Measurements from ENCODE around the gene LRP11.
"Not testable (repeated sequence)": the region's sequence is repeated elsewhere in the genome, so short reads cannot be mapped to it uniquely, and the experiment has no call there.

The LRP11 gene

GRCh38 chr6:149863698-149864577 is at the start of gene LRP11:
Gene LRP11 (minus strand): TSS chr6:149864359. CDS start chr6:149864020, 339 bp downstream.
- Histone ChIP-seq H4K20me1 (ENCODE audit: insufficient read depth, low read length, poor library complexity, severe bottlenecking) (peaks cover 4% of the 10 kb centered on the region), H3K27me3 (ENCODE audit: insufficient read depth, low read length, poor library complexity, severe bottlenecking) (no peaks in the 10 kb centered on the region), H3K4me1 (ENCODE audit: insufficient read depth, low read length, poor library complexity, severe bottlenecking) (peaks cover 54% of the 10 kb centered on the region), H2AFZ (ENCODE audit: low read length) (peak within 1 kb of the TSS; percentile 91), H3K4me3 (ENCODE audit: low read length, poor library complexity, severe bottlenecking) (peak within 1 kb of the TSS; percentile 83), H3K4me2 (ENCODE audit: low read depth, low read length, poor library complexity, severe bottlenecking) (peak within 1 kb of the TSS; percentile 82), H3F3A (ENCODE audit: low read depth) (no peaks in the 10 kb centered on the region), H3K36me3 (ENCODE audit: insufficient read depth, low read length) (no peaks in the 10 kb centered on the region), H3K9ac (ENCODE audit: low read depth, low read length, poor library complexity, severe bottlenecking) (peak within 1 kb of the TSS; percentile 67), H3K9me2 (replicated peaks; ENCODE audit: low read depth, low read length) (no peaks in the 10 kb centered on the region), H3K79me2 (ENCODE audit: insufficient read depth, low read length) (peaks cover 28% of the 10 kb centered on the region), H3K9me3 (ENCODE audit: insufficient read depth, low read depth, low read length) (no peaks in the 10 kb centered on the region)
- TF ChIP-seq EZH2phosphoT487 (IDR thresholded peaks at IDR 0.05; ENCODE audit: borderline replicate concordance) (no peak), CTCF (conservative IDR thresholded peaks at IDR 0.05; ENCODE audit: low read length) (no peak)

- no peak overlapping the region for H3K9ac ChIP-seq (ENCODE audit: low read depth, low read length, poor library complexity, severe bottlenecking)
- H3K4me2 ChIP-seq (ENCODE audit: low read depth, low read length, poor library complexity, severe bottlenecking), result no peak overlapping the region
- no peak for TF ChIP-seq CTCF (conservative IDR thresholded peaks at IDR 0.05; ENCODE audit: low read length)
- no peak for TF ChIP-seq EZH2phosphoT487 (IDR thresholded peaks at IDR 0.05; ENCODE audit: borderline replicate concordance)
- H3K27me3 ChIP-seq (ENCODE audit: insufficient read depth, low read length, poor library complexity, severe bottlenecking), result no peaks in the 10 kb centered on the region
- no peaks in the 10 kb centered on the region for H3K36me3 ChIP-seq (ENCODE audit: insufficient read depth, low read length)
- no peaks in the 10 kb centered on the region for H3F3A ChIP-seq (ENCODE audit: low read depth)
- peaks cover 4% of the 10 kb centered on the region; the same call in 1 of the 2 replicates for H3K9me3 ChIP-seq (ENCODE audit: insufficient read depth, low read depth, low read length)
- H3K4me3 ChIP-seq (ENCODE audit: low read length, poor library complexity, severe bottlenecking), result no peak overlapping the region
- no peak overlapping the region for H2AFZ ChIP-seq (ENCODE audit: low read length)
- H3K79me2 ChIP-seq (ENCODE audit: insufficient read depth, low read length), result no peaks in the 10 kb centered on the region
- H4K20me1 ChIP-seq (ENCODE audit: insufficient read depth, low read length, poor library complexity, severe bottlenecking), result no peaks in the 10 kb centered on the region
- no peaks in the 10 kb centered on the region for H3K9me2 ChIP-seq (replicated peaks; ENCODE audit: low read depth, low read length)
- H3K4me1 ChIP-seq (ENCODE audit: insufficient read depth, low read length, poor library complexity, severe bottlenecking), result no peaks in the 10 kb centered on the region
Measured at GRCh38 chr6:149913540-149914240, 49.5 kb upstream of the LRP11 start.

- Histone ChIP-seq H3F3A (ENCODE audit: low read depth) (no peaks in the 10 kb centered on the region), H3K4me3 (ENCODE audit: low read length, poor library complexity, severe bottlenecking) (no peak overlapping the region), H3K36me3 (ENCODE audit: insufficient read depth, low read length) (no peaks in the 10 kb centered on the region), H3K79me2 (ENCODE audit: insufficient read depth, low read length) (no peaks in the 10 kb centered on the region), H4K20me1 (ENCODE audit: insufficient read depth, low read length, poor library complexity, severe bottlenecking) (no peaks in the 10 kb centered on the region), H3K9me3 (ENCODE audit: insufficient read depth, low read depth, low read length) (peaks cover 5% of the 10 kb centered on the region; the same call in 1 of the 2 replicates), H3K4me1 (ENCODE audit: insufficient read depth, low read length, poor library complexity, severe bottlenecking) (no peaks in the 10 kb centered on the region), H2AFZ (ENCODE audit: low read length) (no peak overlapping the region), H3K9ac (ENCODE audit: low read depth, low read length, poor library complexity, severe bottlenecking) (no peak overlapping the region), H3K9me2 (replicated peaks; ENCODE audit: low read depth, low read length) (no peaks in the 10 kb centered on the region), H3K27me3 (ENCODE audit: insufficient read depth, low read length, poor library complexity, severe bottlenecking) (no peaks in the 10 kb centered on the region), H3K4me2 (ENCODE audit: low read depth, low read length, poor library complexity, severe bottlenecking) (no peak overlapping the region)
- TF ChIP-seq EZH2phosphoT487 (IDR thresholded peaks at IDR 0.05; ENCODE audit: borderline replicate concordance), result no peak
- no peak for TF ChIP-seq CTCF (conservative IDR thresholded peaks at IDR 0.05; ENCODE audit: low read length)
Measured at GRCh38 chr6:149913085-149913484, 48.9 kb upstream of the LRP11 start.

- H3K79me2 ChIP-seq (ENCODE audit: insufficient read depth, low read length); H4K20me1 ChIP-seq (ENCODE audit: insufficient read depth, low read length, poor library complexity, severe bottlenecking); H3K27me3 ChIP-seq (ENCODE audit: insufficient read depth, low read length, poor library complexity, severe bottlenecking); H3K9me2 ChIP-seq (replicated peaks; ENCODE audit: low read depth, low read length); H3K9me3 ChIP-seq (ENCODE audit: insufficient read depth, low read depth, low read length); H3K4me2 ChIP-seq (ENCODE audit: low read depth, low read length, poor library complexity, severe bottlenecking); H3K4me3 ChIP-seq (ENCODE audit: low read length, poor library complexity, severe bottlenecking); H3K4me1 ChIP-seq (ENCODE audit: insufficient read depth, low read length, poor library complexity, severe bottlenecking); H3K9ac ChIP-seq (ENCODE audit: low read depth, low read length, poor library complexity, severe bottlenecking); H3K36me3 ChIP-seq (ENCODE audit: insufficient read depth, low read length); H2AFZ ChIP-seq (ENCODE audit: low read length); H3F3A ChIP-seq (ENCODE audit: low read depth): not testable (repeated sequence)
Measured at GRCh38 chr6:149912680-149913079, 48.5 kb upstream of the LRP11 start.
